ENCODE measurements around the gene CFAP210. TPM values are rescaled to one million over a fixed set of nuclear protein-coding genes. Genes with fewer than 3 reads are reported as not detected.

The CFAP210 gene, protein sequence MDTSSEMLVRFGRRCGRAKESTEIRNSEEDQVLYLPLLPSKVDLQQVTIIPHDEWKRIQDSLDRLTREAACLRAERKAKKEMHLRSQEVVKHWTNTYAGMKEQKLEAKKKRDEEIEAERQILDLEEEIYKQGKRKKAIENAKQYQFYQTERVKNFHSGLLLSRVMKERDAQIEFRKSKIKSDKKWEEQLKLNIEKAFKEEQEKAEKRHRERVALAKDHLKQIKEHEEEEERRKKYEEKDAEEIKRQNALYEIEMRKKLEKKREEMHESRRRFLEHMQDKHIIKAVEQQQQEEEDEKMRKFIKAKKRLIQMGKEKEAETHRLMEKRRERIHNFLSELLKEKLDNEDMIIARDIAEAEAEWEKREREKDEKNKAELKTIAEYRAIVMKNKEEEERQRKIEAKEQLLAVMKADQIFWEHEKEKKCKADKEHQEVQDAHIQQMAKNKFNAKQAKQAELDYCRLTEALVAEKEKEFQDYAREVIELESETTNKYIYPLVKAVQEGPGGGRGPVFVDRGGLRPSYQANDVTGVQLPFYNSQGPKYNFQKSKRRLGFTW
- polyA plus RNA-seq (2013): 0.07 and 0.15 TPM in 2 replicates

DNA sequence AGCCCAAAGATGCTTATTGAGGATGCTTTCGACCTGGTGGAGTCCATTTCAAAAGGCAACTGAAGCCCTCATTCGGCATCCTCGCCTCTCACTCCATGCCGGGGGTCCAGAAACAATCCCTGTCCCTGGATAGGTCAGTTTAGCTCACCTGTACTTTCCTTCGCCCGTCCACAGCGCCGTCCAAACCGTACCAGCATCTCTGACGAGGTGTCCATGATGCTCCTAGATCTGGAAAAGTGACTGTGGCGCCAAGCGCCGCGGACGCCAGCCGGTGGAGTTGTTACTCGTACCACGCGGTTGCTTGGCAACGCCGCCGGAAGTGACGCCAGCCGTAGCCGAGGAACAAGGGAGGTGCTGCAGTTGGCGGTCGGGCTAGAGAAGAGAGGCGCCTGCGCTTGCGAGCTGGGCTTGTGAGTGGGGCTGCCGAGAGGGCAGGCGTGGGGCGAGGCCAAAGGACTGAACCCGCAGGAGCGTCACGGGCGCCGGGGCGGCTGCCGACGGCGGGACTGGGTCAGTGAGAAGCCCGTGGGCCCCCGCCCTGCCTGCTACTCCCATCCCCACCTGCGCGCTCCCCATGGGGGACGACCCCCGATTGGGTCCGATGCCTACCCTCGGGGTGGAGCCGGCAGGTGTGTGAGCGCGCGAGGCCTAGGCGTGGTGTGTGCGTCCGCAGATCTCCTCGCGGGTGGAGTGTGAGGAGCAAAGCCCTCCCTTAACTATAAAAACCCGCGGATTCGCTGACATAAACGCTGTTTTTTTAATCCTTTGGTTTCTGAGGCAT is at the start of gene CFAP210, which contains the start of gene PHOSPHO2:
Gene CFAP210 (minus strand): TSS at position 293 of the 781 bp plus-strand sequence. CDS start 78 bp downstream, at position 215.
Gene PHOSPHO2 (plus strand): TSS at position 357 of the 781 bp plus-strand sequence. CDS start 6,503 bp downstream, outside the sequence.
- Histone ChIP-seq H2BK5ac (ENCODE audit: low read depth, low read length, poor library complexity) (peak within 1 kb of the TSS; percentile 60), H3K18ac (ENCODE audit: low read length) (peak within 1 kb of the TSS; percentile 94), H3K79me1 (ENCODE audit: low read length) (peaks cover 4% of the 10 kb centered on the region), H3K27me3 (ENCODE audit: insufficient read depth, low read length) (no peaks in the 10 kb centered on the region), H3K4me3 (ENCODE audit: low read depth, low read length) (peak within 1 kb of the TSS; percentile 88), H3K27ac (ENCODE audit: low read depth, low read length) (peak within 1 kb of the TSS; percentile 73), H3K23ac (ENCODE audit: low read length) (no peak within 1 kb of the TSS), H2AFZ (ENCODE audit: insufficient read depth, low read length, poor library complexity) (peak within 1 kb of the TSS; percentile 97), H3K9me3 (ENCODE audit: insufficient read depth, low read depth, low read length) (no peaks in the 10 kb centered on the region), H3K9ac (ENCODE audit: low read length) (peak within 1 kb of the TSS; percentile 77), H3K4ac (ENCODE audit: low read depth, low read length) (peak within 1 kb of the TSS; percentile 71), H2AK5ac (ENCODE audit: low read length) (no peak within 1 kb of the TSS), H4K91ac (ENCODE audit: low read depth, low read length) (peak within 1 kb of the TSS; percentile 74), H4K8ac (ENCODE audit: low read depth, low read length) (peak within 1 kb of the TSS; percentile 92), H3K4me1 (ENCODE audit: control insufficient read depth in 1 of 2, insufficient read depth in 2 of 2, low read length in 2 of 2) (peaks cover 0 to 8% of the 10 kb centered on the region in 2 experiments), H3K4me2 (ENCODE audit: low read length) (peak within 1 kb of the TSS; percentile 90), H3K36me3 (ENCODE audit: control insufficient read depth in 1 of 2, insufficient read depth in 2 of 2, low read length in 2 of 2) (peaks cover 0 to 2% of the 10 kb centered on the region in 2 experiments), H2BK12ac (ENCODE audit: low read length) (no peak within 1 kb of the TSS), H3K79me2 (ENCODE audit: control insufficient read depth, insufficient read depth, low read length, poor library complexity) (peaks cover 3% of the 10 kb centered on the region), H4K12ac (ENCODE audit: low read depth, low read length) (peak within 1 kb of the TSS; percentile 87), H2BK120ac (ENCODE audit: insufficient read depth, low read length, poor library complexity) (peak within 1 kb of the TSS; percentile 94), H3K14ac (ENCODE audit: low read length) (peak within 1 kb of the TSS; percentile 79)
- WGBS (ENCODE audit: extremely low coverage, insufficient coverage, insufficient read length): no CpG with 5 or more reads among the region's 63 CpGs
- DNase-seq: peak; percentile 100

DNA sequence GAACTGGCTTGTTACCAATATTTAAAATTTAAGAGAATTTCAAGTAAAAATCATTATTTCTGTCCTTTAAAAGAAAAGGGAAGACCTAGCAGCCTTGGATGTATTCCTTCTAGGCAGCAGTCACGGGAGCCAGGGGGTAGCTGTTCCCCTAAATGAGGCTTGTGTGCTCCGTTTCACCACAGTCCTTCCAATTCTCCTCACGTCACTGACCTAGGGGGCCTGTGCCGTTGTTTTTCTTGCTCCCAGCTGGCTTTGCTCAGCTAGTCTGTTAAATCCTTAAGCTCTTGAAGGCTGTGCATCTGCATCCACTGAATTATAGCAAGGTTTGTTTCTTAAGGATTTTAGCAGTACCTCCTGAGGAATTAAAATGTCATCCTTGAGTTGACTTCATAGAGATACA is 49.3 kb upstream of the CFAP210 start:
- Histone ChIP-seq H4K12ac (ENCODE audit: low read depth, low read length) (no peak overlapping the region), H4K91ac (ENCODE audit: low read depth, low read length) (no peak overlapping the region)

DNA sequence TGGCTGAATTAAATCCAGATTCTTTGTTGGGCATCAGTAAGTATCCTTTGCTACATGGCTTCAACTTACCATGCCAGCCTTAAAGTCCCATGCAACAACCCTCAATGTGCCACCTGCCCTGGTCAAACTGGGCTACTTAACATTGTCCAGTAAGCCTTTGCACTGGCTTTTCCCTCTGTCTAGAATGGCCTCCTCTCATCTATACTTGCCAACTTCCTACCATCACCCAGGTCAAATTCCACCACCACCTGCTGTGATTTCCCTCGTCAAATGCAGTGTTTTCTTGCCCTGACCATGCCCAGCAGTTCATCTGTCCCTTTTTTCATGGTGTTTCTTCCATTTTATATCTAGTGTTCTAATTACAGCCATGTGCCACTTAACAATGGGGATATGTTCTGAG is 45.1 kb upstream of the CFAP210 start:
- Histone ChIP-seq H3K79me2 (ENCODE audit: control insufficient read depth, insufficient read depth, low read length, poor library complexity) (peaks cover 2% of the 10 kb centered on the region), H3K36me3 (ENCODE audit: control insufficient read depth in 1 of 2, insufficient read depth in 2 of 2, low read length in 2 of 2) (peaks cover 0 to 1% of the 10 kb centered on the region in 2 experiments), H4K91ac (ENCODE audit: low read depth, low read length) (no peak overlapping the region), H2BK120ac (ENCODE audit: insufficient read depth, low read length, poor library complexity) (no peak overlapping the region), H3K27ac (ENCODE audit: low read depth, low read length) (no peak overlapping the region), H3K18ac (ENCODE audit: low read length) (no peak overlapping the region), H3K9ac (ENCODE audit: low read length) (no peak overlapping the region), H3K27me3 (ENCODE audit: insufficient read depth, low read length) (no peaks in the 10 kb centered on the region), H3K4ac (ENCODE audit: low read depth, low read length) (no peak overlapping the region), H2BK12ac (ENCODE audit: low read length) (no peak overlapping the region), H3K4me2 (ENCODE audit: low read length) (no peak overlapping the region), H3K4me1 (ENCODE audit: control insufficient read depth in 1 of 2, insufficient read depth in 2 of 2, low read length in 2 of 2) (peaks cover 2% of the 10 kb centered on the region in 2 experiments), H4K8ac (ENCODE audit: low read depth, low read length) (no peak overlapping the region), H3K23ac (ENCODE audit: low read length) (no peak overlapping the region), H3K79me1 (ENCODE audit: low read length) (no peaks in the 10 kb centered on the region), H2AFZ (ENCODE audit: insufficient read depth, low read length, poor library complexity) (no peak overlapping the region), H3K14ac (ENCODE audit: low read length) (no peak overlapping the region), H4K12ac (ENCODE audit: low read depth, low read length) (no peak overlapping the region), H2AK5ac (ENCODE audit: low read length) (no peak overlapping the region), H3K4me3 (ENCODE audit: low read depth, low read length) (no peak overlapping the region), H3K9me3 (ENCODE audit: insufficient read depth, low read depth, low read length) (no peaks in the 10 kb centered on the region), H2BK5ac (ENCODE audit: low read depth, low read length, poor library complexity) (no peak overlapping the region)
- DNase-seq: no peak
- WGBS (ENCODE audit: extremely low coverage, insufficient coverage, insufficient read length): no CpG with 5 or more reads among the region's 1 CpG

More for the DNA sequence above, 49.3 kb upstream of the CFAP210 start:
- WGBS (ENCODE audit: extremely low coverage, insufficient coverage, insufficient read length): no CpG with 5 or more reads among the region's 4 CpGs
- Histone ChIP-seq H3K4me2 (ENCODE audit: low read length) (no peak overlapping the region), H2BK5ac (ENCODE audit: low read depth, low read length, poor library complexity) (no peak overlapping the region), H2BK120ac (ENCODE audit: insufficient read depth, low read length, poor library complexity) (no peak overlapping the region), H2AFZ (ENCODE audit: insufficient read depth, low read length, poor library complexity) (no peak overlapping the region), H3K9ac (ENCODE audit: low read length) (no peak overlapping the region), H3K9me3 (ENCODE audit: insufficient read depth, low read depth, low read length) (no peaks in the 10 kb centered on the region), H3K36me3 (ENCODE audit: control insufficient read depth in 1 of 2, insufficient read depth in 2 of 2, low read length in 2 of 2) (peaks cover 2 to 3% of the 10 kb centered on the region in 2 experiments), H3K4me1 (ENCODE audit: control insufficient read depth in 1 of 2, insufficient read depth in 2 of 2, low read length in 2 of 2) (no peaks in the 10 kb centered on the region), H3K27ac (ENCODE audit: low read depth, low read length) (no peak overlapping the region), H3K79me2 (ENCODE audit: control insufficient read depth, insufficient read depth, low read length, poor library complexity) (peaks cover 2% of the 10 kb centered on the region), H3K27me3 (ENCODE audit: insufficient read depth, low read length) (no peaks in the 10 kb centered on the region), H3K79me1 (ENCODE audit: low read length) (no peaks in the 10 kb centered on the region), H2AK5ac (ENCODE audit: low read length) (no peak overlapping the region), H3K23ac (ENCODE audit: low read length) (no peak overlapping the region), H4K8ac (ENCODE audit: low read depth, low read length) (no peak overlapping the region), H3K18ac (ENCODE audit: low read length) (no peak overlapping the region), H3K4me3 (ENCODE audit: low read depth, low read length) (no peak overlapping the region), H3K4ac (ENCODE audit: low read depth, low read length) (no peak overlapping the region), H2BK12ac (ENCODE audit: low read length) (no peak overlapping the region), H3K14ac (ENCODE audit: low read length) (no peak overlapping the region)
- no peak for DNase-seq

DNA sequence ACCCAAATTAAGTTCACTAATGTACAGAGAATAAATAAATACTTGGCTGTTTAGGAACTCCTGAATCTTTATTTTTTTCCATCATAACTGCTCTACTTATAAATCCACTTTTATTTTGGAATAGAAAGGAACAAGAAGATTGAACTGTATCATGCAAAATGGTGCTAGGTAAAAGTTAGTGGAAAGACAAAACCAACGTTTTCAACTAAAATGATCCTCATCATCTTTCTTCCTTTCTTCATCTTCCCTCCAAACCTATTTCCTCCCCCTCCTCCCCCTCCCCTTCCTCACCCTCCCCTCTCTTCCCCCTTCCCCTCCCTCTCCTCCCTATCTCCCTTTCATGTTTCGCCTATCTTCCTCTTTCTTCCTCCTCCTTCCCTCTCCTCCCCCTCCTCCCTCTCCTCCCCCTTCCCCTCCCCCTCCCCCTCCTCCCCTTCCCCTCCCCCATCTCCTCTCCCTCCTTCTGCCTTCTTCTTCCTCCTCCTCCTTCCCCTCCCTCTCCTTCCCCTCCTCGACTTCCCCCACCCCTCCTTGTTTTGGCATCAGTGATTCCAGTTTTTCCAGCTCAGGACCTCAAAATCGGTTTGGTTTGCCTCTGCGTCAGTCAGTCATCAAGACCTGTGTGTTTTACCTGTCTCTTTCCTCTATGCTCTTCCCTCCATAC is 44.5 kb upstream of the CFAP210 start:
- H2AK5ac ChIP-seq (ENCODE audit: low read length): no peak overlapping the region
- H2BK12ac ChIP-seq (ENCODE audit: low read length): no peak overlapping the region
- no peak overlapping the region for H3K27ac ChIP-seq (ENCODE audit: low read depth, low read length)
- no peak overlapping the region for H3K14ac ChIP-seq (ENCODE audit: low read length)
- no peak overlapping the region for H4K12ac ChIP-seq (ENCODE audit: low read depth, low read length)
- no peak overlapping the region for H3K9ac ChIP-seq (ENCODE audit: low read length)
- no peak overlapping the region for H2BK120ac ChIP-seq (ENCODE audit: insufficient read depth, low read length, poor library complexity)
- DNase-seq: no peak
- H3K36me3 ChIP-seq (ENCODE audit: control insufficient read depth in 1 of 2, insufficient read depth in 2 of 2, low read length in 2 of 2): peaks cover 0 to 1% of the 10 kb centered on the region in 2 experiments
- H3K9me3 ChIP-seq (ENCODE audit: insufficient read depth, low read depth, low read length): no peaks in the 10 kb centered on the region
- no peak overlapping the region for H3K18ac ChIP-seq (ENCODE audit: low read length)
- H3K4me2 ChIP-seq (ENCODE audit: low read length): no peak overlapping the region
- no peak overlapping the region for H2BK5ac ChIP-seq (ENCODE audit: low read depth, low read length, poor library complexity)
- no peak overlapping the region for H3K23ac ChIP-seq (ENCODE audit: low read length)
- H3K79me2 ChIP-seq (ENCODE audit: control insufficient read depth, insufficient read depth, low read length, poor library complexity): peaks cover 4% of the 10 kb centered on the region
- 100% methylated on average over 1 of the region's 5 CpGs for WGBS (ENCODE audit: extremely low coverage, insufficient coverage, insufficient read length)
- H3K4ac ChIP-seq (ENCODE audit: low read depth, low read length): no peak overlapping the region
- no peaks in the 10 kb centered on the region for H3K27me3 ChIP-seq (ENCODE audit: insufficient read depth, low read length)
- no peak overlapping the region for H4K8ac ChIP-seq (ENCODE audit: low read depth, low read length)
- H4K91ac ChIP-seq (ENCODE audit: low read depth, low read length): no peak overlapping the region
- H3K79me1 ChIP-seq (ENCODE audit: low read length): peaks cover 2% of the 10 kb centered on the region
- H3K4me3 ChIP-seq (ENCODE audit: low read depth, low read length): no peak overlapping the region
- peaks cover 2% of the 10 kb centered on the region in 2 experiments for H3K4me1 ChIP-seq (ENCODE audit: control insufficient read depth in 1 of 2, insufficient read depth in 2 of 2, low read length in 2 of 2)
- no peak overlapping the region for H2AFZ ChIP-seq (ENCODE audit: insufficient read depth, low read length, poor library complexity)
